GM19468 (cell line): ENCODE measurements around the gene CHPF2.

Source experiments
- ATAC-seq: cut with Tn5 transposase; IDR thresholded peaks from one replicate; pipeline ENCODE4 v1.9.1; 2021; ENCODE audit warnings: mild to moderate bottlenecking, moderate library complexity, moderate number of reproducible peaks; ENCODE audit not compliant: unreplicated experiment; ENCODE audit errors: extremely low read depth

The CHPF2 gene

DNA sequence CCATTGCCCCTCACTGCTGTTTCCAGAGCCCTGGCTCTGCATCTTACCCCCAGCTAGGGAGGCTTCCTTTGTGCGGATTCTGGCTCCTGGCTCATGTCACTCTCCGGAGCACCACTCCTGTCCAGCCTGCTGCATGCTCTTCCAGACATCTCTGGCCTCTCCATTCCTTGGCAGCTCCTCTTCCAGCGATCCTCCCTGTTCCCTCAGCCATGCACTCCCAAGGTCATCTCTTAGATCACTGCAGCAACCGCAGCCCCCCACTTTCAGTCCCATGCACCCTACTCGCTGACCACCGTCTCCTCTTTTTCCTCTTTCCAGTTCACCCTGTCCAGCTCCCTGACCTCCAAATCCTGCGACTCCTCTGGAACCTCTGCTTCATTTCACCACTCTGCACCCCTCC is 23.1 kb downstream of the CHPF2 start:
- no peak for ATAC-seq

DNA sequence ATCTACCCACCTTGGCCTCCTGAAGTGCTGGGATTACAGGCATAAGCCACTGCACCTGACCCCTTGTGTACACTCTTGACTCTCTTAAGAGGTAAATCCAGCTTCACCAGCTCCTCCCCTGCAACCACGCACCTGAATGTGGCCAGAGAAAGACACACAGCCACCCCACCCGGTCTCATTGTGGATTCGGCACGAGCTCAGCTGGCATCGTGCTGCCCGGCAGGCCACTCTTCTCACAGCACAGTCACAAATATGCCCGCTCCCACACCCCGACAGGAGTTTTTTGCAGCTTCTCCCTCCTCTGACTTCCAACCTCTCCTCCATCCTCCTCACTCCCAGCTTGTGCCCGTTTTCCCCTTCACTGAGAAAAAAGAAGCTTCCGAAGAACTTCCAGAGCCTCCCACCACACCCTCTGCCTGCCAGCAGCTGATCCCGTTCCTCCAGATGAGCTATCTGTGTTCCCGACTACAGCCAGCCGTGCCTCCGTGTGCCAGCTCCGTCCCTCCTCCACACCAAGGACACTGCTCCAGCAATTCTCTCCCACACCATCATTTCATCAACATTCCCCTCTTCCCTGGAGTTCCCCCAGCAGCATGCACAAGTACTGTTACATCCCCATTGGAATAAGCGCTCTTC is 24.2 kb downstream of the CHPF2 start:
- no peak for ATAC-seq

DNA sequence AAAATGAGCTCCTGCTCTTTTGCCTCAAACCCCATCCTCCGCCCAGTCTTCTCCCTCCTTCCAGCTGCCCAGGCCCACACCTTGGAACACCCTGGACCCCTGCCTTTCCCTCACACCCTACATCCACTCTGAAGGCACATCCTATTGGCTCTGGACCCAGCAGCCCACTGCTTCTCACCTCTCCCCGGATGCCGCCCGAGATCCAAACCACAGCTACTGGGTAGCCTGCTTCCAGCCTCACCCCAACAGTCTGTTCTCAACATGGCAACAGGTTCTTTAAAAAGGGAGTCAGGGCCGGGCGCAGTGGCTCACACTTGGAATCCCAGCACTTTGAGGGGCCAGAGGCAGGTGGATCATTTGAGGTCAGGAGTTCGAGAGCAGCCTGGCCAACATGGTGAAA is 25.7 kb downstream of the CHPF2 start:
- ATAC-seq: no peak

GRCh38 chr7:151260471-151260870 is 28.2 kb downstream of the CHPF2 start:
- ATAC-seq: no peak

GRCh38 chr7:151260883-151261282 is 28.6 kb downstream of the CHPF2 start:
- ATAC-seq: no peak

DNA sequence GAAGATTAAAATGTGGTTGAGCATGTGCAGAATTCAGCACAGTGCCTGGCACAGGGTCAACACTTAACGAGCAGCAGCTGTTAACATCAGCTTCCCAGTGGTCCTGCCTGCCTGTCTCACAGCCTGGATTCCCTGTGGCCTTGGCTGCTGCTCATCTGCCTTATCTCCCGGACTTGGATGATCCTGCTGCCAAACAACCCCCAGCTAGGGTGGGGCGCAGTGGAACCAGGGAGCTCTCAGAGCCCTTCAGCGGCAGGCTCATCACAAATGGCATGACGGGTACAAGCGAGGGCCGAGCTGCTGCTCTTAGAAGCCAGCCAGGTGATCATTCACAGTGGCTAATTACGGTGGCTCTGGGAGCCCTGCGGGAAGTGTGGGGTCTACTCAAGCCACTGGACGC is 29.2 kb downstream of the CHPF2 start:
- no peak for ATAC-seq

DNA sequence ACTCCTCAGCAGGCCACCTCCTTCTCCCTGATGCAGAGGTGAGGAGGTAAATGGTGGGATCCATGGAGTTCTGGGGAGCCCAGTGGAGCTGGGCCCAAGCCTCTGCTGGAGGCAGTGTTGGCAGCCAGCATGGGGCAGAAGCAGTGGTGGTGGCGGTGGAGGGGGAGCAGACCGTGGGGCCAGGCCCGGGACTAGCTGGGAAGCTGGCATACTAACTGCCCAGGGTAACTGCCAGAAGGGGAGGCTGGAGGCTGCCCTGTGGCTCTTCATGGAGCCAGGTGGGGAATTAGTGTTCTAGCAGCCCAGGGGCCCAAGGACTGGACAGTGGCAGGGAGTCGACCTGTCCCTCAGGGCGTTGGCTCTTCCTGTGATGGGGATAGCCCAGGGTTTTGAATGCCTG is 32.3 kb downstream of the CHPF2 start:
- ATAC-seq: no peak

- ATAC-seq: no peak
These were observed 33.2 kb downstream of the CHPF2 start for GRCh38 chr7:151265351-151265931.

DNA sequence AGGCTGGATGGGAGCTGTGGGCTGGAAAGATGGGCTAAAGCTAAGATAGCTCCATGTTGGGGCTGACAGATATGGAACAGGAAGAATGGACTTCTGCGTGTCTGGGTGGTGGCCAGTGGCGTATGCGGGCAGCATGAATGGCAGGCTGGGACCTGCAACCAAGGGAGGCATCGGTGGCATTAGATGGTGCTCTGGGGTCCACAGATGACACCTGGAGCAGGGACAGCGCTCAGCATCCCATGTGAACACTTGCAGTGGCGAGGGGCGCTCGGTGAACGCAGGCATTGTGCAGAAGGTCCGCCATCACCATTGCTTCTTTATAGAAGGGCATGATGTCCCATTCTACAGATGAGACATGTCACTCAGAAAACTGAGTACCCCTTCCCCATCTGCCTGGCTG is 37.2 kb downstream of the CHPF2 start:
- no peak for ATAC-seq

- ATAC-seq: no peak
These were observed 39.5 kb downstream of the CHPF2 start for GRCh38 chr7:151271699-151272355.

GRCh38 chr7:151272405-151272804 is 40.1 kb downstream of the CHPF2 start:
- no peak for ATAC-seq

DNA sequence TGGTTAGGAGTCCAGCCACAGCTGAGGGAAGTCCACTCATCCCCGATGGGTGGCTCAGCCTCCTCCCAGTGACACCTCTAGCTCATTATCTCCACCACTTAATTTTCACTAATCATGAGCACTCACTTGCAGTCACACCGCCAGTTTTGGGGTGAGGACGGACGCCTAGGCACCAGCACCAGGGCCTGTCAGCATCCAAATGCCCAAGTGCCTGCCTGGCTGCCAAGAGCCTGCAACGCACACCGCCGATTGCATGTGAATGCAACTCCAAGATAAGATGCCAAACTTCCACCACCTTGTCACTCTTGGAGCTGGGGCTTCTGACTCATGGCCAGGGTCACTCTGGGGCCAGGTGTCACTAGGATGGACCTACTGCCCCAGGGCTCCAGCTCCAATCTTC is 40.6 kb downstream of the CHPF2 start:
- no peak for ATAC-seq

GRCh38 chr7:151273651-151274390 is 41.5 kb downstream of the CHPF2 start:
- ATAC-seq: no peak

DNA sequence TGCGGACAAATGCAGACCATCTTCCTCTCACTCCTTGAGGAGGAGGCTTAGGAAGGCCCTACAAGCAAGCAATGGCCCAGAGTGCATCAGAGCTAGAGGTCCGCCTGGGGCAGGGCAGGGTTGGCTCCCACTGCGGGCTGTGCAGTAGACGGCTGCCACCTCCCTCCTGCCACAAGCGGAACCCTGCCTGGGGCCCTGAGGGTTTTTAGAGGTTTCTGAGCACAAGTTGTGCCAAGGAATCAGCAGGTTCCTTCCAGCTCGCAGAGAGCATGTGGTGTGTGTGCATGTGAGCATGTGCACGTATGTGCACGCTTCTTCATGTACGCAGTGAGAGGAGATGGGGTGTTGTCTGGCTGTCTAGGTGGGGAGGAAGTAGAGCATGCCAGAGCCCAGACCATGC is 42.1 kb downstream of the CHPF2 start:
- ATAC-seq: no peak

- ATAC-seq: no peak
These were observed 42.9 kb downstream of the CHPF2 start for GRCh38 chr7:151274936-151275812.

DNA sequence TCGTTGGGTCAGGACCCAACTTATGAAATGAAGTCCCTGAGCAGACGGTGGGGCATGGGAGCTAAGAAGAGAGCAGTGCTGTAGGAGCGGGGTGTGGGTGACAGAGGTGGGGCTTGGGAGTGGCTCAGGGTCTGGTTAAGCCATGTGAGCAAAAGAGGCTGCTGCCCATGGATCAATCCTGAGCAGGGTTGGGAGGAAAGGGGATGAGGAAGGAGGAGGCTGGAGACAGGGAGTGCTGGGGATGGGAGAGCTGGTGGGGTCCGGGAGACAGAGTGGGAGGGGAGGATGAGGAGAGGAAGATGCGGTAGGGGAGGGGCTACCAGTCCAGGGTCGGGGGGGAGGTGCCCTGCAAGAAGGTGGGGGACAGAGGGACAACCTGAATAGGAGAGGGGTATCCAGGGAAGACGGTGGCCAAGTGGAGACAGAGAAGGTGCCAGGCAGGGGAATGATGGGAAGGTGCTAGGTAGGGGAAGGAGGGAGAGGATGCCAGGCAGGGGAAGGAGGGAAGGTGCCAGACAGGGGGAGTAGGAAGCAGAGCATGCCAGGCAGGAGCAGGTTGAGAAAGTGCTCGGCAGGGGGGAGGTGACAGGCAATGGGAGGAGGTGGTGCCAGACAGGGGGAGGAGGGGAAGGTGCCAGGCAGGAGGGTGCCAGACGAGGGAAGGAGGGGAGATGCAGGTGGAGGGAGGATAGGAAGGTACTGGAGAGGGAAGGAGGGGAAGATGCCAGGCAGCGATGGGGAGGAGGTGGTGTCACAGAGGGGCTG is 43.7 kb downstream of the CHPF2 start:
- ATAC-seq: no peak

- ATAC-seq: peak; percentile 58
These were observed 44.6 kb downstream of the CHPF2 start for GRCh38 chr7:151276666-151277590.

GRCh38 chr7:151277631-151278030 is 45.3 kb downstream of the CHPF2 start:
- no peak for ATAC-seq
